ENCODE measurements around the gene ADRA1B.

Gene ADRA1B

GRCh38 chr5:159907689-159908590 lies 8.3 kb upstream of the ADRA1B start:
- no peak overlapping the region for H2AFZ ChIP-seq (ENCODE audit: low read depth, low read length, severe bottlenecking)
- H3K27me3 ChIP-seq (ENCODE audit: low read length) = no peaks in the 10 kb centered on the region
- H3K79me2 ChIP-seq (ENCODE audit: insufficient read depth, low read length) = no peaks in the 10 kb centered on the region
- H3K36me3 ChIP-seq (ENCODE audit: low read length) = no peaks in the 10 kb centered on the region
- no peaks in the 10 kb centered on the region for H4K20me1 ChIP-seq (ENCODE audit: low read depth, low read length)
- no peaks in the 10 kb centered on the region for H3K9me2 ChIP-seq (replicated peaks; ENCODE audit: insufficient read depth, low read length)
- no peaks in the 10 kb centered on the region for H3K9me3 ChIP-seq (ENCODE audit: insufficient read depth, low read length)
- no peak overlapping the region for H3K9ac ChIP-seq (ENCODE audit: low read length)
- H3K27ac ChIP-seq (ENCODE audit: low read depth, low read length) = no peak overlapping the region
- TF ChIP-seq, protein P1, sequence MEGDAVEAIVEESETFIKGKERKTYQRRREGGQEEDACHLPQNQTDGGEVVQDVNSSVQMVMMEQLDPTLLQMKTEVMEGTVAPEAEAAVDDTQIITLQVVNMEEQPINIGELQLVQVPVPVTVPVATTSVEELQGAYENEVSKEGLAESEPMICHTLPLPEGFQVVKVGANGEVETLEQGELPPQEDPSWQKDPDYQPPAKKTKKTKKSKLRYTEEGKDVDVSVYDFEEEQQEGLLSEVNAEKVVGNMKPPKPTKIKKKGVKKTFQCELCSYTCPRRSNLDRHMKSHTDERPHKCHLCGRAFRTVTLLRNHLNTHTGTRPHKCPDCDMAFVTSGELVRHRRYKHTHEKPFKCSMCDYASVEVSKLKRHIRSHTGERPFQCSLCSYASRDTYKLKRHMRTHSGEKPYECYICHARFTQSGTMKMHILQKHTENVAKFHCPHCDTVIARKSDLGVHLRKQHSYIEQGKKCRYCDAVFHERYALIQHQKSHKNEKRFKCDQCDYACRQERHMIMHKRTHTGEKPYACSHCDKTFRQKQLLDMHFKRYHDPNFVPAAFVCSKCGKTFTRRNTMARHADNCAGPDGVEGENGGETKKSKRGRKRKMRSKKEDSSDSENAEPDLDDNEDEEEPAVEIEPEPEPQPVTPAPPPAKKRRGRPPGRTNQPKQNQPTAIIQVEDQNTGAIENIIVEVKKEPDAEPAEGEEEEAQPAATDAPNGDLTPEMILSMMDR (IDR thresholded peaks at IDR 0.05; ENCODE audit: insufficient read depth, low read length, poor library complexity, severe bottlenecking) = no peak
- TF ChIP-seq EZH2phosphoT487 (conservative IDR thresholded peaks at IDR 0.05; ENCODE audit: low read length) = no peak
- H3K4me3 ChIP-seq (ENCODE audit: insufficient read depth, low read length, poor library complexity, severe bottlenecking) = no peak overlapping the region
- H3K4me2 ChIP-seq (ENCODE audit: low read depth, low read length, poor library complexity, severe bottlenecking) = no peak overlapping the region
- no peaks in the 10 kb centered on the region for H3F3A ChIP-seq (ENCODE audit: insufficient read depth)

DNA sequence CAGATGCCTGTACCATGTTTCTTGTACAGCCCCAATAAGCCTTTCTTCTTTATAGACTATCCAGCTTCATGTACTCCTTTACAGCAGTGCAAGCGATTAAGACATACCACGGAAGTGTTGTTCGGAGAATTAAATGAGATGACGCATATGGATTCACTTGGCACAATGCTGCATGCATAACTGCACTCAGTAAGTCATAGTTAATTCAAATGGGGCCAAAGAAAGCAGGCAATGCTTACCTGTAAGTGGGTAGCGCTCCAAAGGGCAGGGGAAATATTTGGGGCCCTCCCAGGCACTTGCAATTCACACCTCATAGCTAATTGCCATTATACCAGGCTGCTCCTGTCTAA lies 7.7 kb upstream of the ADRA1B start:
- Histone ChIP-seq H3K36me3 (ENCODE audit: low read length) (no peaks in the 10 kb centered on the region), H3K27ac (ENCODE audit: low read depth, low read length) (no peak overlapping the region), H3K4me3 (ENCODE audit: insufficient read depth, low read length, poor library complexity, severe bottlenecking) (no peak overlapping the region), H4K20me1 (ENCODE audit: low read depth, low read length) (no peaks in the 10 kb centered on the region), H3K9me2 (replicated peaks; ENCODE audit: insufficient read depth, low read length) (no peaks in the 10 kb centered on the region), H3K4me2 (ENCODE audit: low read depth, low read length, poor library complexity, severe bottlenecking) (no peak overlapping the region), H3K9ac (ENCODE audit: low read length) (no peak overlapping the region), H3F3A (ENCODE audit: insufficient read depth) (no peaks in the 10 kb centered on the region), H3K9me3 (ENCODE audit: insufficient read depth, low read length) (no peaks in the 10 kb centered on the region), H3K79me2 (ENCODE audit: insufficient read depth, low read length) (no peaks in the 10 kb centered on the region), H3K27me3 (ENCODE audit: low read length) (no peaks in the 10 kb centered on the region), H2AFZ (ENCODE audit: low read depth, low read length, severe bottlenecking) (no peak overlapping the region)
- no peak for TF ChIP-seq EZH2phosphoT487 (conservative IDR thresholded peaks at IDR 0.05; ENCODE audit: low read length)
- TF ChIP-seq, protein P1 (IDR thresholded peaks at IDR 0.05; ENCODE audit: insufficient read depth, low read length, poor library complexity, severe bottlenecking) = no peak

DNA sequence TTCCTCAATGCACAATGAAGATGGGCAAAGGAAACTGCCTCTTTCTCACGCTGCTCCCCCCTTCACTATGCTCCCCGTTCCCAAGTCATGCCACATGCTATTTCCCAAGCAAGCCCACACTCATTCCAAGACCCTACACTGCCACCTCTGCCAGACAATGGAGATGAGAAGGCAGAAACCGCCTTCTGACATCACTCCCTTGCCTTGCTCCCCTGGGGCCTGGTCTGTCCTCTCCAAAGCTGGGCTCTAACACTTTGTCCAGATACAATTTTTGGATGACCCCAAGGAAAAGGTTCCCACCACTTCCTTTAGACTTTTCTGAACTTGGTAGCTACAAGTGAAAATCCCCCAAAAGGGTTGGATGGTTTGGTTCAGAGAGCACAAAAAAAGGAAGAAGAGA lies 7.2 kb upstream of the ADRA1B start:
- Histone ChIP-seq H3K27ac (ENCODE audit: low read depth, low read length) (no peak overlapping the region), H3K9ac (ENCODE audit: low read length) (no peak overlapping the region), H3K4me3 (ENCODE audit: insufficient read depth, low read length, poor library complexity, severe bottlenecking) (no peak overlapping the region), H3F3A (ENCODE audit: insufficient read depth) (no peaks in the 10 kb centered on the region), H3K79me2 (ENCODE audit: insufficient read depth, low read length) (no peaks in the 10 kb centered on the region), H3K36me3 (ENCODE audit: low read length) (no peaks in the 10 kb centered on the region), H3K9me2 (replicated peaks; ENCODE audit: insufficient read depth, low read length) (no peaks in the 10 kb centered on the region), H2AFZ (ENCODE audit: low read depth, low read length, severe bottlenecking) (no peak overlapping the region), H4K20me1 (ENCODE audit: low read depth, low read length) (no peaks in the 10 kb centered on the region), H3K27me3 (ENCODE audit: low read length) (no peaks in the 10 kb centered on the region), H3K4me2 (ENCODE audit: low read depth, low read length, poor library complexity, severe bottlenecking) (no peak overlapping the region), H3K9me3 (ENCODE audit: insufficient read depth, low read length) (no peaks in the 10 kb centered on the region)
- TF ChIP-seq, protein P1 (IDR thresholded peaks at IDR 0.05; ENCODE audit: insufficient read depth, low read length, poor library complexity, severe bottlenecking) = no peak
- no peak for TF ChIP-seq EZH2phosphoT487 (conservative IDR thresholded peaks at IDR 0.05; ENCODE audit: low read length)

Data from SU-DHL-6 (cell line).